ENCODE results near the gene ARHGEF39.

Gene ARHGEF39

GRCh38 chr9:35673132-35674024, 8.4 kb upstream of the ARHGEF39 start, which contains the start of gene CA9:
Gene CA9 (plus strand): TSS chr9:35673928. CDS start chr9:35673960, 32 bp downstream.
- DNase-seq: no peak

GRCh38 chr9:35669331-35670145, 4.5 kb upstream of the ARHGEF39 start:
- DNase-seq: no peak

DNA sequence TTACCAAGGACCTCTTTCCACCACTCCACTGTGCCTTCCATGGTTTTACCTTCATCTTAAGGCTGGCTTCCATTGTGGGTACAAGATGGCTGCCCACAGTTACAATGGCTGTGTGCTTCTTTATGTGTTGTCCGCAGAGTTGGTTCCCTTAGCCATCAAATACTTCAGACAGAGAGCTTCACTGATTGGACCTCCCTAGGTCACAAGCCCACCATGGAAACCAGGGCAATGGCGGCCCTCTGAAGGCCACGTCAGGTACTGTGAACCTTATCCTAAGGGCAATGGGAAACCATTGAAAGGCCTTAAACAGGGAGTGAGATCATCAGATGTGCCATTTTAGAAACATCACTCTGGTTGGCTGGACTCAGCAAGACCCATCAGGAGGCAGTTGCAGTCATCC, 2.9 kb upstream of the ARHGEF39 start:
- no peak for DNase-seq

DNA sequence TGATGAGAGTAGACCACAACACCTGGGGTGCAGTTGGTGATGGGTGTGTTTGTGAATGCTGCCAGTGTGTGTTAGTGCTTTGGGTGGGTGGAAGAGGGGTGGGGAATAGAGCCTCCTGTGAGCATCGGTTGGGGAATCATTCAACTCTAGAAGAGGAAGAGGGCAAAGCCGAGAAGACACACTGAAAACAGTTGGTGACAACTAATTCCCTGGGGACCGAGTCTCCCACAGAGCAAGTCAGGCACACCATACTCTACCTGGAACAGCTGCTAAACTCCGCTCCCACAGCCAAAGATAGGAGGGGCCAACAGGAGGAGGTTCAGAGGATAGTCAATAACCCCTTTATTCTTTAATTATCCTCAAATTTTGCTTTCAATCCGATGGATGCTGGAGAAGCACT, 1.6 kb upstream of the ARHGEF39 start:
- no peak for DNase-seq

DNA sequence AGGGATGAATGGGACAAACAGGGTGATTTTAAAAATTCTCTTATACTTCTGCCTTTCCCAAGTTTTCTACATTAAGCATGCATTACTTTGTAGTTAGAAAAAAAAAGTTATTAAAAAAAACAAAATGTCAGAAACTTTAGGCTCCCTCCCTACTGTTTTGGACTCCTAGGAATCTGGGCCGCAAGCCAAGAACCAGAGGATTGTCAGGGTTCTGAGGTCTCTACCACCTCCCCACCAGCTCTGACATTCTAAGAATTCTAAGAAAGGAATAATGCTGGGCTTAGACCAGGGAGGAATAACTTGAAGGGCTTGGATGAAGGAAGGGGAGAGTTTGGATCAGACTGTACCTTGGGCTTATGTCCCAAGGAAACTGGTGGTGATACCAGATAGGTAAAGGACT, 1.1 kb upstream of the ARHGEF39 start:
- DNase-seq: no peak

DNA sequence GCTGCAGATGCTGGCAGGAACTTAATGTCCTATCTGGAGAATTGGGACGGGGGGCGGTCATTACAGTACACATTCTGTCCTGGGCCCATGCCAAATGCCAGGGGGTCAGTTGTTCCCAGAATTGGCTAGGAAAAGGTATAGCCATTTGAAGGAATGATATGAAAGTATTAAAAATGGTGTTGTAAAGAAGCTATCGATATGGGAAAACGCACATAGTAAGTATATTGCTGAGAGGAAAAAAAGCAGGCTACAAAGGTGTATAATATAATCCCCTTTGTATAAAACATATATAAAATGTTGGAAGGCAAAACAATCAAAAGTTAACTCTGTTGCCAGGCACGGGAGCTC, 450 bp upstream of the ARHGEF39 start:
- no peak for DNase-seq

GRCh38 chr9:35662437-35662836, 2.6 kb downstream of the ARHGEF39 start:
- no peak for DNase-seq

DNA sequence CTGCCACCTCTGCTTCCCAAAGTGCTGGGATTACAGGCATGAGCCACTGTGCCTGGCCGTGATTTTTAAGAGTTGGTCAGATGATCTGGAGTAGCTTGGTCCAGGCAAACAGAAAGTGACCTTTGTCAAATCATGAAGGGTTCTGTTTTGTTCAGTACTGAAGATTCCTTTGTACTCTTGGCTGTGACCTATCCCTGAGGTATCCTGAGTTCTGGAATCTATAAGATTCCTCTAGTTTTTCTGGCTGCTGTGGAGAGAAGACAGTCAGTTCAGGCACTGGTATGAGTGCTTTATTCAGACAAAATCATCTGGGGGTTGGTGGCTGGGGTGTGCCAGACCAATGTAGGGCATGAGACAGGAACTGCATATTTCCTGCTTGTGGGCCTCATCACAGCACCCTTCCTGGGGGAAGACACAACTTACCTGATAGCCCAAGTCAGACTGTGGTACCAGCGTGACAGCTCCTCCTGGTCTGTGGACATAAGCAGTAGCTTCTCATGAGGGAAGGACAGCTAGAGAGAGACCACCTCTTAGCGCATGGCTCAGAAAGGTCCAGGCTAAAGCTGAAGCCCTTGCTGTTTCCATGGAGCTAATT, 3.1 kb downstream of the ARHGEF39 start:
- no peak for DNase-seq

DNA sequence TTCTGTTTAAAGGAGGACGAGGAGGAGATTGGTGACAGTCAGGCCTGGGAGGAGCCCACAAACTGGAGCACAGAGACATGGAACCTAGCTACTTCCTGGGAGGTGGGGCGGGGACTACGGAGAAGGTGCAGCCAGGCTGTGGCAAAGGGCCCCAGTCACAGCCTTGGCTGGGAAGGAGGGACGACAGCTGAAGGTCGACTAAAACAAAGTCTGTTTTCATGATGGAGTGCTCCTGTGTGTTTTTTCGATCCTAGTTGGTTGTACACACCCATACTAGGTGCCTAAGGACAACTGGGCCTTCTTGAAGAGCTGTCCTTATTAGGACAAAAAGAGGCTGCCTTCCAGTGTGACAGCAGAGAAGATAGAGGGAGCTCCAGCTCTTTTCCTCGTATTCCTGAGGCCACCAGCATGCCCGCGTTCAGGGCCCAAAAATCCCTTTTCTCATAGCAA, 4.0 kb downstream of the ARHGEF39 start:
- no peak for DNase-seq

- DNase-seq: no peak
Observed at GRCh38 chr9:35659340-35659739, 5.7 kb downstream of the ARHGEF39 start.

GRCh38 chr9:35658968-35659220, 6.1 kb downstream of the ARHGEF39 start:
- DNase-seq: no peak

DNA sequence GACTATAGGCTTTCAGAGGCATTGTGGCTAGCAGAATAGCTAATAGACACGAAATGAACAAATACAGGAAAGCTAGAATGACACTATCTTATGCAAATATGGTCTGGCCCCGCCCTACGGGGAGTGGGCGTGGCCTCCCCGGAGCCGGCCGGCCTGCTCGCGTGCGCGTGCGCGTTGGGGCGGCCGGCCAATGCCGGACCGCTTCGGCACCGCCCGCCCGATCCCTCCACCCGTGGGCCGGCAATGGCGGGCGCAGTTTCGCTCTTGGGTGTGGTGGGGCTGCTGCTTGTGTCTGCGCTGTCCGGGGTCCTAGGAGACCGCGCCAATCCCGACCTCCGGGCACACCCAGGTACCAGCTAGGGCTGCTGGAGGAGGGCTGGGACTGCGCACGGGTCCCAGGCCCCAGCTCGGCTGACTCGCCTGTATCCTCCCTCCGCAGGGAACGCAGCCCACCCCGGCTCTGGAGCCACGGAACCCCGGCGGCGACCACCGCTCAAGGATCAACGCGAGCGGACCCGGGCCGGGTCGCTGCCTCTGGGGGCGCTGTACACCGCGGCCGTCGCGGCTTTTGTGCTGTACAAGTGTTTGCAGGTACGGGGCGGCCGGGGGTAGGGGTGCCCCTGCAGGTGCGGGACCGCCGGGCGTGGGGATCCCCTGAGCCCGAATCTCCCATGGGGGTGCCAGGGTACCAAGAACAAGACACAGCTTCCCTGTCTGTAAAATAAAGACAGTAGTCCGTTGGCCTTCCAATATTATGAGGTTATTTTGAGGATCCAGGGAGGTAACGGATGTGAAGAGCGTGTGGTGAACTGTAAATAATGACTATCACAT, 6.6 kb downstream of the ARHGEF39 start, which contains the start of gene CCDC107:
Gene CCDC107 (plus strand): TSS at position 156 of the 831 bp plus-strand sequence. CDS start 88 bp downstream, at position 244.
- peak; percentile 91 for DNase-seq

DNA sequence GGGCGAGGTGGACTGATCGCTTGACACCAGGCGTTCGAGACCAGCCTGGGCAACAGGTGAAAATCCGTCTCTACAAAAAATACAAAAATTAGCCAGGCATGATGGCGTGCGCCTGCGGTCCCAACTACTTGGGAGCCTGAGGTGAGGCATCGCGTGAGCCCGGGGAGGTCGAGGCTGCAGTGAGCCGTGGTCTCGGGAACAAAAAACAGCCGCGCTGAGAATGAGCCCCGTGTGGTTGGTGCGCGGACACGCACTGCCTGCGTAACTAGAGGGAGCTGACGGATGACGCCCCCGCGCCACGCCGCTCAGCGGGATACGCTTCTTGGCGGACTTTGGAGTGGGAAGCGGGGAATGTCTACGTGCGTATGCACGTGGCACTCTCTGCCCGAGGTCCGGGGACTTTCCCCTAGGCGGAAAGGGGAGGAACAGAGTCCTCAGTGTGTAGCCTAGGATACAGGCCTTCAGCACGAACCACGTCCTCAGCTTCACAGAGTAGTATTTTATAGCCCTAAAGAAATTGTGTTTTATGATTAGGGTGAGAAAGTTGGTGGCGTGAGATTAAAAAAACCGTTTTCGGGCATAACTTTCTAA, 7.4 kb downstream of the ARHGEF39 start, which contains the start of gene RMRP:
Gene RMRP (minus strand): TSS at position 474 of the 591 bp plus-strand sequence.
- DNase-seq: peak; percentile 95

DNA sequence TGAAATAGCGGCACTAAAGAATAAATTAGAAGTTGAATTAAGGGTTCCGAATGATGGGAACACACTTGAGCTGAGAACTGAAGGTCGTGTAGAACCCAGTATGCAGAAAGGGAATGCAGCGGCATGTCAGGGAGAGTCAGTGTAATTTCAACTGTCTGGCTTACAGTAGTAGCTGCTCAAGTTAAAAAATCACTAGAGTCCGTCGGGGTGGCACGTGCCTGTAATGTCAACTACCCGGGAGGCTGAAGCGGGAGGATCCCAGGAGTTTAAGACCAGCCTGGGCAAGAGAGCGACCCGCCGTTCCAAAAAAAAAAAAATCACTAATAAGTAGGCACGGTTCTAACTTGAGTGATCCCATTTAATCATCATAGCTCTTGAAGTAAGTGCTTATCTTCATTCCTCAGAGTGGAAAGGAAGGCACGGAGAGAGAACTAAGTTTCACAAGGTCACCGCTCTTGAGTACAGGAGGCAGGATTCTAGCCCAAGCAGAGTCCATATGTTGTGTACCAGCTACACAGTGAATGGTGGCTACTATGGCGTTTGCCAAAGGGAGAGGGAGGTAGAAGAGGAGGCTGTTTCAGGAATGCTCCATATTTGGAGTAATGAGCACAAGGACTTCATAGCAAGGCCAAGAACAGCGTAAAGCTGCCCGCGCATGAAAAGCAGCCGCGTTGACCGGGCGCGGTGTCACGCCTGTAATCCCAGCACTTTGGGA, 8.0 kb downstream of the ARHGEF39 start:
- DNase-seq: no peak

DNA sequence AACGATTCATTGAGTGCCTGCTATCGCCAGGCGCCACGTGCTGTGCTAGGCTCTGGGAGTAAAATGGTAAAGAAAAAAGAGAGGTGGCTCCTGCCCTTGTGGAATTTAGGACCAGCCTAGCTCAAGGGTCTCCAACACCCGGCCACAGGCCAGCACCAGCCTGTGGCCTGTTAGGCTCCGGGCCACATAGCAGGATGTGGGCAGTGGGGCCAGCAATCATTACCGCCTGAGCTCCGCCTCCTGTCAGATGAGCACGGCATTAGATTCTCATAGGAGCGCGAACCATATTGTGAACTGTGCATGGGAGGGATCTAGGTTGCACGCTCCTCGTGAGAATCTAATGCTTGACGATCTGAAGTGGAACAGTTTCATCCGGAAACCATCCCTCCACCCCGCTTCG, 8.6 kb downstream of the ARHGEF39 start:
- DNase-seq: no peak

GRCh38 chr9:35653611-35654010, 11.4 kb downstream of the ARHGEF39 start:
- no peak for DNase-seq

DNA sequence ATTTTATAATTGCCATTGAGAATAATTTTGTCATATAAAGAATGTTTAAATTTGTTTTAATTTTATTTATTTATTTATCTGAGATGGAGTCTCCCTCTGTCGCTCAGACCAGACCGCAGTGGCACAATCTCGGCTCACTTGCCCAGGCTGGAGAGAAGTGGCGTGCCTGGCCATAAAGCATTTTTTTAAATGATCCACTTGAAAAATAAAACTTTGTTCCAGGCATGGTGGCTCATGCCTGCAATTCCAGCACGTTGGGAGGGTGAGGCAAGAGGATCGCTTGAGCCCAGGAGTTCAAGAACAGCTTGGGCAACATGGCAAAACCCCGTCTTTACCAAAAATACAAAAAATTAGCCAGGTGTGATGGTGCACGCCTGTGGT, 12.2 kb downstream of the ARHGEF39 start:
- DNase-seq: no peak

- no peak for DNase-seq
Observed at GRCh38 chr9:35651956-35652828, 12.8 kb downstream of the ARHGEF39 start.

GRCh38 chr9:35650341-35651158, 14.4 kb downstream of the ARHGEF39 start, which contains the start of gene SIT1:
Gene SIT1 (minus strand): TSS chr9:35650931. CDS start chr9:35650853, 78 bp downstream.
- DNase-seq: no peak
